IMR-90 (cell line): ENCODE data around the gene MAST1. TPM values are rescaled to one million over a fixed set of nuclear protein-coding genes. Genes with fewer than 3 reads are reported as not detected.

Source experiments
- ATAC-seq: fragments of 200-7000 bp; cut with Tn5 transposase; 2 replicates; pipeline ENCODE4 v1.9.1; 2020; ENCODE audit warnings: low read depth, mild to moderate bottlenecking, moderate library complexity
- BruUV-seq: library from RNA; stranded (reverse); fragments of 400-500 nt; replicated peaks from 2 replicates; lab custom pipeline; 2021; lab: Mats Ljungman, UMichigan
- CTCF ChIA-PET: fragments of 300-600 bp; formaldehyde crosslinking; extraction: SDS; loops from one replicate; lab custom pipeline; 2021; ENCODE audit warnings: antibody characterized with exemption; lab: Yijun Ruan, JAX
- POLR2A ChIA-PET: fragments of 300-600 bp; sonication (Branson Sonifier 250); formaldehyde crosslinking; loops from one replicate; lab custom pipeline; 2022; ENCODE audit warnings: antibody characterized with exemption; ENCODE audit not compliant: unreplicated experiment; lab: Charles Lee
- DNase-seq: peaks from one replicate; pipeline ENCODE4 v3.0.0; 2013
- H2AFZ ChIP-seq: replicated peaks from 2 replicates; pipeline ENCODE3; 2013; ENCODE audit warnings: low read length, mild to moderate bottlenecking; ENCODE audit not compliant: poor library complexity
- H2AK5ac ChIP-seq: 2 replicates; pipeline ENCODE4 v1.6.1; 2013; ENCODE audit warnings: low read depth, low read length, inconsistent platforms
- H2AK9ac ChIP-seq: replicated peaks from 2 replicates; pipeline ENCODE3; 2013; ENCODE audit warnings: mild to moderate bottlenecking, low read depth, low read length, moderate library complexity; ENCODE audit not compliant: poor library complexity
- H2BK120ac ChIP-seq: 2 replicates; pipeline ENCODE4 v1.6.1; 2013; ENCODE audit warnings: low read depth, low read length, inconsistent platforms
- H2BK15ac ChIP-seq: 3 replicates; pipeline ENCODE4 v1.6.1; 2013; ENCODE audit warnings: low read depth, low read length, inconsistent platforms
- H2BK20ac ChIP-seq: 2 replicates; pipeline ENCODE4 v1.6.1; 2013; ENCODE audit warnings: low read depth, mild to moderate bottlenecking, inconsistent platforms, low read length, moderate library complexity
- H2BK5ac ChIP-seq: 2 replicates; pipeline ENCODE4 v1.6.1; 2013; ENCODE audit warnings: mild to moderate bottlenecking, low read depth, low read length, inconsistent platforms; ENCODE audit not compliant: poor library complexity, severe bottlenecking
- H3K14ac ChIP-seq: replicated peaks from 2 replicates; pipeline ENCODE4 v1.6.1; 2013; ENCODE audit warnings: low read depth, low read length, inconsistent platforms
- H3K18ac ChIP-seq: 2 replicates; pipeline ENCODE4 v1.6.1; 2013; ENCODE audit warnings: low read depth, low read length, control low read depth
- H3K23ac ChIP-seq: 2 replicates; pipeline ENCODE4 v1.6.1; 2013; ENCODE audit warnings: low read depth, low read length, inconsistent platforms
- H3K27ac ChIP-seq: 2 replicates; pipeline ENCODE4 v1.5.1; 2013; ENCODE audit warnings: mild to moderate bottlenecking, control low read depth, low read length; ENCODE audit not compliant: insufficient read depth
- H3K27me3 ChIP-seq: 2 replicates; pipeline ENCODE4 v1.6.1; 2013; ENCODE audit warnings: low read length; ENCODE audit not compliant: control insufficient read depth, insufficient read depth
- H3K36me3 ChIP-seq: 2 replicates; pipeline ENCODE4 v1.6.1; 2013; ENCODE audit warnings: low read length, mixed read lengths; ENCODE audit not compliant: control insufficient read depth, insufficient read depth
- H3K4ac ChIP-seq: 2 replicates; pipeline ENCODE4 v1.6.1; 2013; ENCODE audit warnings: low read depth, low read length, inconsistent platforms
- H3K4me1 ChIP-seq: 2 replicates; pipeline ENCODE4 v1.6.1; 2013; ENCODE audit warnings: low read length, mixed read lengths; ENCODE audit not compliant: control insufficient read depth, insufficient read depth
- H3K4me2 ChIP-seq: 2 replicates; pipeline ENCODE4 v1.6.1; 2013; ENCODE audit warnings: low read depth, mild to moderate bottlenecking, control low read depth, low read length, moderate library complexity
- H3K4me3 ChIP-seq: 2 replicates; pipeline ENCODE4 v1.5.1; 2013; ENCODE audit warnings: low read depth, mild to moderate bottlenecking, control low read depth, low read length, moderate library complexity; ENCODE audit not compliant: insufficient read depth
- H3K56ac ChIP-seq: 2 replicates; pipeline ENCODE4 v1.6.1; 2013; ENCODE audit warnings: low read length, inconsistent platforms; ENCODE audit not compliant: insufficient read depth; ENCODE audit errors: extremely low read depth
- H3K79me1 ChIP-seq, 2 experiments: 2 replicates each; pipeline ENCODE4 v1.6.1; 2013; ENCODE audit warnings: low read length in 2 of 2, inconsistent platforms in 1 of 2, low read depth in 1 of 2
- H3K9ac ChIP-seq: 2 replicates; pipeline ENCODE4 v1.6.1; 2013; ENCODE audit warnings: low read depth, low read length, control low read depth
- H3K9me1 ChIP-seq: 2 replicates; pipeline ENCODE4 v1.6.1; 2013; ENCODE audit warnings: low read length, inconsistent platforms; ENCODE audit not compliant: insufficient read depth
- H3K9me3 ChIP-seq: 2 replicates; pipeline ENCODE4 v1.6.1; 2013; ENCODE audit warnings: low read length; ENCODE audit not compliant: control insufficient read depth, insufficient read depth
- H4K20me1 ChIP-seq: 2 replicates; pipeline ENCODE4 v1.6.1; 2013; ENCODE audit warnings: low read length, inconsistent platforms; ENCODE audit not compliant: insufficient read depth
- H4K5ac ChIP-seq: 2 replicates; pipeline ENCODE4 v1.6.1; 2013; ENCODE audit warnings: mild to moderate bottlenecking, low read depth, low read length, control low read depth
- H4K8ac ChIP-seq, 2 experiments: 2 replicates each; pipeline ENCODE4 v1.6.1; 2013; ENCODE audit warnings: low read depth in 2 of 2, low read length in 2 of 2, control low read depth in 1 of 2, inconsistent platforms in 1 of 2
- H4K91ac ChIP-seq: 2 replicates; pipeline ENCODE4 v1.6.1; 2013; ENCODE audit warnings: low read depth, low read length, inconsistent platforms; ENCODE audit not compliant: insufficient read depth
- BHLHE40 ChIP-seq: fragments of 150-350 bp; IDR thresholded peaks from 2 replicates; pipeline ENCODE4 v1.6.1; 2016; ENCODE audit warnings: mild to moderate bottlenecking, low read depth, low read length
- CEBPB ChIP-seq: IDR thresholded peaks from 2 replicates; pipeline ENCODE4 v1.6.1; 2012; ENCODE audit warnings: low read depth, low read length, improper control_type of control experiment
- CHD1 ChIP-seq: IDR thresholded peaks from 2 replicates; pipeline ENCODE4 v1.6.1; 2012; ENCODE audit warnings: low read depth, low read length, improper control_type of control experiment
- CTCF ChIP-seq: conservative IDR thresholded peaks from 2 replicates; pipeline ENCODE4 v1.5.1; 2012; ENCODE audit warnings: mild to moderate bottlenecking, low read depth, low read length, improper control_type of control experiment
- MXI1 ChIP-seq: IDR thresholded peaks from 2 replicates; pipeline ENCODE4 v1.6.1; 2012; ENCODE audit warnings: low read depth, mild to moderate bottlenecking, low read length, moderate library complexity, borderline replicate concordance
- NFE2L2 ChIP-seq: fragments of 150-350 bp; IDR thresholded peaks from 2 replicates; pipeline ENCODE4 v1.6.1; 2016; ENCODE audit warnings: low read depth, mild to moderate bottlenecking, low read length
- POLR2A ChIP-seq: IDR thresholded peaks from 2 replicates; pipeline ENCODE4 v1.6.1; 2012; ENCODE audit warnings: mild to moderate bottlenecking, low read depth, low read length
- RAD21 ChIP-seq: IDR thresholded peaks from 2 replicates; pipeline ENCODE4 v1.6.1; 2012; ENCODE audit warnings: low read length, improper control_type of control experiment
- SMC3 ChIP-seq: fragments of 150-350 bp; IDR thresholded peaks from 2 replicates; pipeline ENCODE4 v1.6.1; 2016; ENCODE audit warnings: low read depth, mild to moderate bottlenecking, antibody characterized with exemption, low read length, moderate library complexity
- WGBS, 2 experiments: methylation state at CpG; one replicate each; pipeline versions ENCODE4 v1.1.5 to v1.1.7; 2013; ENCODE audit warnings: missing lambda C conversion rate in 2 of 2; ENCODE audit not compliant: insufficient read length in 1 of 2; ENCODE audit errors: extremely low coverage in 2 of 2; 5-methylcytosine and 5-hydroxymethylcytosine counted together
- dilution Hi-C: fragments of 300-500 bp; cut with HindIII; formaldehyde crosslinking; loops from one replicate; pipeline ENCODE4 v1.14.3; 2018; ENCODE audit warnings: low sequenced_read_pairs; ENCODE audit not compliant: unreplicated experiment
- in situ Hi-C: fragments of 300-500 bp; cut with MboI; formaldehyde crosslinking; loops from 3 replicates; pipeline ENCODE4 v1.14.3; 2019; ENCODE audit warnings: low sequenced_read_pairs, inconsistent platforms, mixed read lengths
- intact Hi-C: fragments of 100-400 bp; cut with micrococcal nuclease; formaldehyde crosslinking; loops from 2 replicates; pipeline ENCODE4 v1.10.0; 2022
- polyA plus RNA-seq, 3 experiments: library from polyadenylated mRNA; depleted of rRNA; stranded (reverse); fragments of >200 nt; gene quantifications; 2 replicates each; pipeline ENCODE4 v1.2.3, GENCODE V29; 2012; ENCODE audit warnings: low replicate concordance in 1 of 3
- total RNA-seq: library from RNA; depleted of rRNA; stranded (reverse); fragments of >200 nt; gene quantifications from 2 replicates; pipeline ENCODE4 v1.2.3, GENCODE V29; 2012
- TF ChIP-seq, protein P1 (sequence below): fragments of 150-350 bp; IDR thresholded peaks from 2 replicates; pipeline ENCODE4 v1.6.1; 2016; ENCODE audit warnings: low read depth, mild to moderate bottlenecking, low read length, moderate library complexity, borderline replicate concordance

MAST1 gene
- total and polyA plus RNA-seq, 2 of the 4 experiments (the other 2 are of a cell fraction) = 0.56 to 1.1 TPM

GRCh38 chr19:12833738-12834565 lies 4.4 kb upstream of the MAST1 start:
- H2AK9ac ChIP-seq = no peak overlapping the region

More at GRCh38 chr19:12833738-12834565, 4.4 kb upstream of the MAST1 start:
- Histone ChIP-seq H3K4me3 (peak overlapping the region; percentile 56), H3K4me2 (peak overlapping the region; percentile 74), H3K4me1 (peaks cover 4% of the 10 kb centered on the region; the same call in 1 of the 2 replicates), H3K14ac (no peak overlapping the region), H2AK5ac (no peak overlapping the region), H4K5ac (no peak overlapping the region), H3K9me1 (0 out of 2 replicates have a peak, but pooled peaks cover 8% of the 10 kb centered on the region), H3K56ac (no peak overlapping the region), H2BK15ac (no peak overlapping the region), H2BK20ac (no peak overlapping the region), H4K8ac (no peak overlapping the region), H3K27ac (no peak overlapping the region), H3K23ac (no peak overlapping the region), H3K79me1 (no peaks in the 10 kb centered on the region), H4K91ac (no peak overlapping the region), H2AFZ (peak overlapping the region; percentile 89), H3K4ac (no peak overlapping the region), H3K9me3 (no peaks in the 10 kb centered on the region; the same call in 1 of the 2 replicates), H3K36me3 (no peaks in the 10 kb centered on the region), H2BK120ac (no peak overlapping the region), H2BK5ac (no peak overlapping the region), H3K9ac (no peak overlapping the region), H4K20me1 (peaks cover 21% of the 10 kb centered on the region), H3K18ac (no peak overlapping the region), H3K27me3 (peaks cover 54% of the 10 kb centered on the region)
- dilution Hi-C loops (no loop called here), in situ Hi-C loops (no loop called here), intact Hi-C loops (no loop called here)
- 2% methylated on average over 19 of the region's 87 CpGs; no CpG with 5 or more reads in 1 of the 2 experiments for WGBS, 2 experiments
- ChIA-PET POLR2A (no interaction called here), CTCF (interaction anchor here (0.9 kb wide), 1 partner anchor 13 kb away, joined by 3 read pairs; no protein-coding TSS in a partner anchor)
- no TSS peak for BruUV-seq
- DNase-seq = no peak
- ATAC-seq = peak; percentile 40
- no peak for TF ChIP-seq NFE2L2
- no peak for TF ChIP-seq MXI1
- no peak for TF ChIP-seq SMC3
- no peak for TF ChIP-seq RAD21
- TF ChIP-seq CHD1 = no peak
- TF ChIP-seq, protein P1, sequence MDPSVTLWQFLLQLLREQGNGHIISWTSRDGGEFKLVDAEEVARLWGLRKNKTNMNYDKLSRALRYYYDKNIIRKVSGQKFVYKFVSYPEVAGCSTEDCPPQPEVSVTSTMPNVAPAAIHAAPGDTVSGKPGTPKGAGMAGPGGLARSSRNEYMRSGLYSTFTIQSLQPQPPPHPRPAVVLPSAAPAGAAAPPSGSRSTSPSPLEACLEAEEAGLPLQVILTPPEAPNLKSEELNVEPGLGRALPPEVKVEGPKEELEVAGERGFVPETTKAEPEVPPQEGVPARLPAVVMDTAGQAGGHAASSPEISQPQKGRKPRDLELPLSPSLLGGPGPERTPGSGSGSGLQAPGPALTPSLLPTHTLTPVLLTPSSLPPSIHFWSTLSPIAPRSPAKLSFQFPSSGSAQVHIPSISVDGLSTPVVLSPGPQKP = no peak
- no peak for TF ChIP-seq CEBPB
- no peak for TF ChIP-seq CTCF
- no peak for TF ChIP-seq POLR2A
- TF ChIP-seq BHLHE40 = no peak
